NCI-H460 (cell line): Measurements from ENCODE around the gene HIGD1A. TPM values are rescaled to one million over a fixed set of nuclear protein-coding genes. Genes with fewer than 3 reads are reported as not detected.

Source experiments
- DNase-seq: peaks from one replicate; pipeline ENCODE4 v3.0.0-alpha.2; 2016; ENCODE audit warnings: low read depth; ENCODE audit errors: extremely low read depth
- total RNA-seq: library from RNA; depleted of rRNA; stranded (reverse); fragments of >200 nt; shearing (Covaris generic); gene quantifications from 2 replicates; pipeline ENCODE4 v1.2.3, GENCODE V29; 2014

Gene HIGD1A
- total RNA-seq, 1 experiment from 2014 or later = 123 TPM

- no peak for DNase-seq
Observed at GRCh38 chr3:42762046-42762724, 42.1 kb downstream of the HIGD1A start.

GRCh38 chr3:42758126-42758525, 46.2 kb downstream of the HIGD1A start:
- DNase-seq = no peak

GRCh38 chr3:42756681-42757213, 47.5 kb downstream of the HIGD1A start:
- no peak for DNase-seq

GRCh38 chr3:42755681-42756578, 48.4 kb downstream of the HIGD1A start:
- no peak for DNase-seq

- no peak for DNase-seq
Observed at GRCh38 chr3:42753757-42754156, 50.5 kb downstream of the HIGD1A start.

GRCh38 chr3:42752961-42753360, 51.3 kb downstream of the HIGD1A start:
- no peak for DNase-seq

- DNase-seq = no peak
Observed at GRCh38 chr3:42752441-42752840, 51.8 kb downstream of the HIGD1A start.

GRCh38 chr3:42751609-42752008, 52.7 kb downstream of the HIGD1A start:
- DNase-seq = no peak

GRCh38 chr3:42750834-42751233, 53.5 kb downstream of the HIGD1A start:
- no peak for DNase-seq

GRCh38 chr3:42749753-42750231, 54.5 kb downstream of the HIGD1A start:
- DNase-seq = no peak

- no peak for DNase-seq
Observed at GRCh38 chr3:42749025-42749752, 55.1 kb downstream of the HIGD1A start.

GRCh38 chr3:42747581-42747980, 56.7 kb downstream of the HIGD1A start:
- no peak for DNase-seq

- DNase-seq = no peak
Observed at GRCh38 chr3:42746455-42747450, 57.5 kb downstream of the HIGD1A start.

GRCh38 chr3:42745776-42746454, 58.4 kb downstream of the HIGD1A start:
- no peak for DNase-seq

GRCh38 chr3:42745291-42745745, 59.0 kb downstream of the HIGD1A start:
- no peak for DNase-seq

- DNase-seq = no peak
Observed at GRCh38 chr3:42743204-42743995, 60.9 kb downstream of the HIGD1A start.

GRCh38 chr3:42742688-42743087, 61.6 kb downstream of the HIGD1A start:
- DNase-seq = no peak

GRCh38 chr3:42742259-42742658, 62.0 kb downstream of the HIGD1A start:
- no peak for DNase-seq
